ENCODE measurements around the gene SMCHD1. TPM values are rescaled to one million over a fixed set of nuclear protein-coding genes. Genes with fewer than 3 reads are reported as not detected.

SMCHD1 gene
- total RNA-seq, 1 donor from 2014 or later, result 102 TPM

DNA sequence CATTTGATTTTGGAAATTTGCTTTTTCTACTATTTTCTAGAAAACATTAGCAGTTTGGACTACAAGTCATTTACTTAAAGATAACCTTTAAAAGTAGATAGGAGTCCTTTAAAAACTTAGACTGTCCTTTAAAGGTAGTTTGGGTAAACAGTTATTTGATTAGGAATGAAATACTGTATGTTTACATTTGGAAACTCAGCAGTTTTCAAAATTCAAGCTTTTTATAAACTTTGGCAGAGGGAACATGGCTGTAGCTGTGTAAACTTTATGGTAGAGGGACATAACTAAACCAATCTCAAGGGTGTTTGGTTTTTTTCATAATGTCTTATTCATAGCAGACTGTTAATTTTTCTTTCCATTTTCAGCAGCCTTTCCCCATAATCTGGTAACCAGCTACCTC is 90.7 kb downstream of the SMCHD1 start:
- Histone ChIP-seq H3K36me3 (ENCODE audit: control insufficient read depth in 3 of 3, insufficient read depth in 3 of 3, low read length in 3 of 3) (peaks cover 7 to 52% (median 35%) of the 10 kb centered on the region in 3 donors), H3K9ac (ENCODE audit: low read depth in 1 of 3, low read length in 3 of 3) (no peak overlapping the region), H3K27ac (ENCODE audit: low read depth, low read length) (no peak overlapping the region), H3K4me3 (ENCODE audit: low read length in 3 of 3) (no peak overlapping the region), H3K27me3 (ENCODE audit: control insufficient read depth in 3 of 3, insufficient read depth in 3 of 3, low read length in 3 of 3) (no peaks in the 10 kb centered on the region), H3K9me3 (ENCODE audit: control insufficient read depth in 3 of 3, low read length in 3 of 3) (no peaks in the 10 kb centered on the region), H3K4me1 (ENCODE audit: control insufficient read depth in 3 of 3, insufficient read depth in 3 of 3, low read length in 3 of 3) (no peaks in the 10 kb centered on the region)

- Histone ChIP-seq H3K27ac (ENCODE audit: low read depth, low read length) (no peak overlapping the region), H3K4me3 (ENCODE audit: low read length in 3 of 3) (no peak overlapping the region), H3K9me3 (ENCODE audit: control insufficient read depth in 3 of 3, low read length in 3 of 3) (no peaks in the 10 kb centered on the region), H3K36me3 (ENCODE audit: control insufficient read depth in 3 of 3, insufficient read depth in 3 of 3, low read length in 3 of 3) (peaks cover 11 to 21% (median 11%) of the 10 kb centered on the region in 3 donors), H3K4me1 (ENCODE audit: control insufficient read depth in 3 of 3, insufficient read depth in 3 of 3, low read length in 3 of 3) (no peaks in the 10 kb centered on the region), H3K27me3 (ENCODE audit: control insufficient read depth in 3 of 3, insufficient read depth in 3 of 3, low read length in 3 of 3) (no peaks in the 10 kb centered on the region), H3K9ac (ENCODE audit: low read depth in 1 of 3, low read length in 3 of 3) (no peak overlapping the region)
Measured at GRCh38 chr18:2758309-2758708, 102.8 kb downstream of the SMCHD1 start.

GRCh38 chr18:2774669-2775068 is 119.1 kb downstream of the SMCHD1 start:
- H3K4me3 ChIP-seq (ENCODE audit: low read length in 3 of 3), result no peak overlapping the region
- H3K9me3 ChIP-seq (ENCODE audit: control insufficient read depth in 3 of 3, low read length in 3 of 3), result no peaks in the 10 kb centered on the region
- H3K27me3 ChIP-seq (ENCODE audit: control insufficient read depth in 3 of 3, insufficient read depth in 3 of 3, low read length in 3 of 3), result no peaks in the 10 kb centered on the region
- no peak overlapping the region for H3K9ac ChIP-seq (ENCODE audit: low read depth in 1 of 3, low read length in 3 of 3)
- H3K27ac ChIP-seq (ENCODE audit: low read depth, low read length), result no peak overlapping the region
- H3K4me1 ChIP-seq (ENCODE audit: control insufficient read depth in 3 of 3, insufficient read depth in 3 of 3, low read length in 3 of 3), result no peaks in the 10 kb centered on the region
- peaks cover 24 to 54% (median 52%) of the 10 kb centered on the region in 3 donors for H3K36me3 ChIP-seq (ENCODE audit: control insufficient read depth in 3 of 3, insufficient read depth in 3 of 3, low read length in 3 of 3)

DNA sequence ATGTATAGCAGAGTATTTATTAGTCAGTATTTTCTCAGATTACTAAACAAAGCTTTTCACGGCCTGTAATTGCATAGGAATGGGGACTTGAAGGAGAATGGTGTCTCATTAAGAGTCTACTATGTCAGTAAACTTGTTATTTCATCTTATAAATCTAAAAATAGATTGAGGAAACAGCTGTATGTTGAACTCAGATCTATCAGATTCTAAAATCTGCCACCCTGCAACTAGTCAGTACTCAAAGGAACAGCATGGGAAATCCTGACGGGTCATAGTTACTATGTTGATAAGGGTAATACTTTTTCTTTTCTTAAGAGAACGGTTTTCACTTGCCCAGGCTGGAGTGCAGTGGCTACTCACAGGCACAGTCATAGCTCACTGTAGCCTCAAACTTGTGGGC is 121.1 kb downstream of the SMCHD1 start:
- no peaks in the 10 kb centered on the region for H3K4me1 ChIP-seq (ENCODE audit: control insufficient read depth in 3 of 3, insufficient read depth in 3 of 3, low read length in 3 of 3)
- no peak overlapping the region for H3K27ac ChIP-seq (ENCODE audit: low read depth, low read length)
- H3K9me3 ChIP-seq (ENCODE audit: control insufficient read depth in 3 of 3, low read length in 3 of 3), result no peaks in the 10 kb centered on the region
- no peak overlapping the region for H3K4me3 ChIP-seq (ENCODE audit: low read length in 3 of 3)
- H3K27me3 ChIP-seq (ENCODE audit: control insufficient read depth in 3 of 3, insufficient read depth in 3 of 3, low read length in 3 of 3), result no peaks in the 10 kb centered on the region
- H3K9ac ChIP-seq (ENCODE audit: low read depth in 1 of 3, low read length in 3 of 3), result no peak overlapping the region
- H3K36me3 ChIP-seq (ENCODE audit: control insufficient read depth in 3 of 3, insufficient read depth in 3 of 3, low read length in 3 of 3), result peaks cover 24 to 50% (median 45%) of the 10 kb centered on the region in 3 donors

GRCh38 chr18:2777241-2777640 is 121.7 kb downstream of the SMCHD1 start:
- Histone ChIP-seq H3K27ac (ENCODE audit: low read depth, low read length) (no peak overlapping the region), H3K9me3 (ENCODE audit: control insufficient read depth in 3 of 3, low read length in 3 of 3) (no peaks in the 10 kb centered on the region), H3K27me3 (ENCODE audit: control insufficient read depth in 3 of 3, insufficient read depth in 3 of 3, low read length in 3 of 3) (no peaks in the 10 kb centered on the region), H3K36me3 (ENCODE audit: control insufficient read depth in 3 of 3, insufficient read depth in 3 of 3, low read length in 3 of 3) (peaks cover 23 to 45% (median 43%) of the 10 kb centered on the region in 3 donors), H3K4me1 (ENCODE audit: control insufficient read depth in 3 of 3, insufficient read depth in 3 of 3, low read length in 3 of 3) (no peaks in the 10 kb centered on the region), H3K9ac (ENCODE audit: low read depth in 1 of 3, low read length in 3 of 3) (no peak overlapping the region), H3K4me3 (ENCODE audit: low read length in 3 of 3) (no peak overlapping the region)

GRCh38 chr18:2780750-2781149 is 125.2 kb downstream of the SMCHD1 start:
- no peaks in the 10 kb centered on the region for H3K27me3 ChIP-seq (ENCODE audit: control insufficient read depth in 3 of 3, insufficient read depth in 3 of 3, low read length in 3 of 3)
- H3K4me3 ChIP-seq (ENCODE audit: low read length in 3 of 3), result no peak overlapping the region
- peaks cover 16 to 42% (median 37%) of the 10 kb centered on the region in 3 donors for H3K36me3 ChIP-seq (ENCODE audit: control insufficient read depth in 3 of 3, insufficient read depth in 3 of 3, low read length in 3 of 3)
- H3K4me1 ChIP-seq (ENCODE audit: control insufficient read depth in 3 of 3, insufficient read depth in 3 of 3, low read length in 3 of 3), result no peaks in the 10 kb centered on the region
- H3K9ac ChIP-seq (ENCODE audit: low read depth in 1 of 3, low read length in 3 of 3), result no peak overlapping the region
- H3K27ac ChIP-seq (ENCODE audit: low read depth, low read length), result no peak overlapping the region
- H3K9me3 ChIP-seq (ENCODE audit: control insufficient read depth in 3 of 3, low read length in 3 of 3), result no peaks in the 10 kb centered on the region

- no peak overlapping the region for H3K4me3 ChIP-seq (ENCODE audit: low read length in 3 of 3)
- H3K27me3 ChIP-seq (ENCODE audit: control insufficient read depth in 3 of 3, insufficient read depth in 3 of 3, low read length in 3 of 3), result no peaks in the 10 kb centered on the region
- H3K36me3 ChIP-seq (ENCODE audit: control insufficient read depth in 3 of 3, insufficient read depth in 3 of 3, low read length in 3 of 3), result peaks cover 12 to 34% (median 26%) of the 10 kb centered on the region in 3 donors
- H3K27ac ChIP-seq (ENCODE audit: low read depth, low read length), result no peak overlapping the region
- H3K9ac ChIP-seq (ENCODE audit: low read depth in 1 of 3, low read length in 3 of 3), result no peak overlapping the region
- H3K4me1 ChIP-seq (ENCODE audit: control insufficient read depth in 3 of 3, insufficient read depth in 3 of 3, low read length in 3 of 3), result no peaks in the 10 kb centered on the region
- no peaks in the 10 kb centered on the region for H3K9me3 ChIP-seq (ENCODE audit: control insufficient read depth in 3 of 3, low read length in 3 of 3)
Measured at GRCh38 chr18:2787225-2787624, 131.7 kb downstream of the SMCHD1 start.

GRCh38 chr18:2792395-2792794 is 136.9 kb downstream of the SMCHD1 start:
- no peaks in the 10 kb centered on the region for H3K27me3 ChIP-seq (ENCODE audit: control insufficient read depth in 3 of 3, insufficient read depth in 3 of 3, low read length in 3 of 3)
- H3K36me3 ChIP-seq (ENCODE audit: control insufficient read depth in 3 of 3, insufficient read depth in 3 of 3, low read length in 3 of 3), result peaks cover 2 to 16% (median 14%) of the 10 kb centered on the region in 3 donors
- no peak overlapping the region for H3K9ac ChIP-seq (ENCODE audit: low read depth in 1 of 3, low read length in 3 of 3)
- H3K9me3 ChIP-seq (ENCODE audit: control insufficient read depth in 3 of 3, low read length in 3 of 3), result no peaks in the 10 kb centered on the region
- H3K27ac ChIP-seq (ENCODE audit: low read depth, low read length), result no peak overlapping the region
- H3K4me3 ChIP-seq (ENCODE audit: low read length in 3 of 3), result no peak overlapping the region
- H3K4me1 ChIP-seq (ENCODE audit: control insufficient read depth in 3 of 3, insufficient read depth in 3 of 3, low read length in 3 of 3), result no peaks in the 10 kb centered on the region

DNA sequence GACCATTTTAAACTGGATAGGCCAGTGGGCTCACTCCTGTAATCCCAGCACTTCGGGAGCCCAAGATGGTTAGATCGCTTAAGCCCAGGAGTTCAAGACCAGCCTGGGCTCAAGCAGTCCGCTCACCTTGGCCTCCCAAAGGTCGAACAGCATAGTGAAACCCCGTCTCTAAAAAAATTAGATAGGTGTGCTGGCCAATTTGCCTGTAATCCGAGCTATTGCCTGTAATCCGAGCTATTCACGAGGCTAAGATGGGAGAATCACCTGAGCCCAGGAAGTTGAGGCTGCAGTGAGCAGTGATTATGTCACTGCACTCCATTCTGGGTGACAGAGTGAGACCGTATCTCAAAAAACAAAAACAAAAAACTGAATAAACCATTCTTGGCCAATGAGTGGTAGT is 138.6 kb downstream of the SMCHD1 start:
- Histone ChIP-seq H3K9ac (ENCODE audit: low read depth in 1 of 3, low read length in 3 of 3) (no peak overlapping the region), H3K27ac (ENCODE audit: low read depth, low read length) (no peak overlapping the region), H3K36me3 (ENCODE audit: control insufficient read depth in 3 of 3, insufficient read depth in 3 of 3, low read length in 3 of 3) (peaks cover 0 to 20% (median 17%) of the 10 kb centered on the region in 3 donors), H3K4me3 (ENCODE audit: low read length in 3 of 3) (no peak overlapping the region), H3K27me3 (ENCODE audit: control insufficient read depth in 3 of 3, insufficient read depth in 3 of 3, low read length in 3 of 3) (no peaks in the 10 kb centered on the region), H3K4me1 (ENCODE audit: control insufficient read depth in 3 of 3, insufficient read depth in 3 of 3, low read length in 3 of 3) (no peaks in the 10 kb centered on the region), H3K9me3 (ENCODE audit: control insufficient read depth in 3 of 3, low read length in 3 of 3) (no peaks in the 10 kb centered on the region)

DNA sequence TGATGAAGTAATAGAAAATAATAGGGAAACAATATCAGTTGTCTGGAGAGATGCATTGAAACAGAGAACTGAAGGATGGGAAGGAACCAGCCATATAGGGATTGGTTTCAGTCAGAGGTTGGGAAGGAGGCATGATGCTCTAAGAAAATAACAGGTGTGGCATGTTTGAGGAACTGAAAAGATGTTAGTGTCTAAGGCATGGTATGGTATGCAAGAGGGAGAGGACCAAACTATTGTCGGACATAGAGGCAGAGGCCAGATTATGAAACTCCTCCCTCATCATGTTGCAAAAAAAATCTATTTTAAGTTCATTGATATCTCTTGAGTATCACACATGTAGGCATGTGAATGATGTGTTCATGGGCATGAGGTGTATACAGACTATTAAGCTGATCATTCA is 142.4 kb downstream of the SMCHD1 start:
- no peak overlapping the region for H3K27ac ChIP-seq (ENCODE audit: low read depth, low read length)
- no peaks in the 10 kb centered on the region for H3K27me3 ChIP-seq (ENCODE audit: control insufficient read depth in 3 of 3, insufficient read depth in 3 of 3, low read length in 3 of 3)
- H3K4me3 ChIP-seq (ENCODE audit: low read length in 3 of 3), result no peak overlapping the region
- H3K4me1 ChIP-seq (ENCODE audit: control insufficient read depth in 3 of 3, insufficient read depth in 3 of 3, low read length in 3 of 3), result no peaks in the 10 kb centered on the region
- H3K36me3 ChIP-seq (ENCODE audit: control insufficient read depth in 3 of 3, insufficient read depth in 3 of 3, low read length in 3 of 3), result peaks cover 0 to 26% (median 17%) of the 10 kb centered on the region in 3 donors
- no peak overlapping the region for H3K9ac ChIP-seq (ENCODE audit: low read depth in 1 of 3, low read length in 3 of 3)
- H3K9me3 ChIP-seq (ENCODE audit: control insufficient read depth in 3 of 3, low read length in 3 of 3), result no peaks in the 10 kb centered on the region

DNA sequence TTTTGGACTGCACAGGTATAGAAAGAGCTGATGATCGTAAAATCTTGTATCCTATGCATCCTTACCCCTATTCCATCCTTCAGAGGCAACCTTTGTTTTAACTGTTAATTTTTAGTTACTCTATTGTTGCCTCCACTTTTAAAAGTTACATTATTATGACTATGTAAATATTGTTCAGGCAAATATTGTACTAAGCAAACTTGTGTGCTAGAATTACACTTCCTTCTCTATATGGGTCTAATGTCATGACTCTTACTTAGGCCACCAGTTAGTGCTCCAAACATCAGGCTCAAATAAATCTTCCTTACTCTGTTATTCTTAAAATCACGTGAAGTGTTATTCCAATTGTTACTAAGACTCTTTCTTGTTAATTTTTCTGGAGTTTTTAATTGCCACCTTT is 143.8 kb downstream of the SMCHD1 start:
- H3K4me1 ChIP-seq (ENCODE audit: control insufficient read depth in 3 of 3, insufficient read depth in 3 of 3, low read length in 3 of 3), result no peaks in the 10 kb centered on the region
- H3K36me3 ChIP-seq (ENCODE audit: control insufficient read depth in 3 of 3, insufficient read depth in 3 of 3, low read length in 3 of 3), result peaks cover 0 to 24% (median 17%) of the 10 kb centered on the region in 3 donors

More for the DNA sequence above, 143.8 kb downstream of the SMCHD1 start:
- H3K27me3 ChIP-seq (ENCODE audit: control insufficient read depth in 3 of 3, insufficient read depth in 3 of 3, low read length in 3 of 3), result no peaks in the 10 kb centered on the region
- no peak overlapping the region for H3K4me3 ChIP-seq (ENCODE audit: low read length in 3 of 3)
- H3K9me3 ChIP-seq (ENCODE audit: control insufficient read depth in 3 of 3, low read length in 3 of 3), result no peaks in the 10 kb centered on the region
- no peak overlapping the region for H3K27ac ChIP-seq (ENCODE audit: low read depth, low read length)
- no peak overlapping the region for H3K9ac ChIP-seq (ENCODE audit: low read depth in 1 of 3, low read length in 3 of 3)

Measured in skeletal muscle tissue (tissue), 4 donors.